HepG2 (cell line): ENCODE results near the gene WWC1. TPM values are rescaled to one million over a fixed set of nuclear protein-coding genes. Genes with fewer than 3 reads are reported as not detected.
A peak's percentile ranks its signal among the peaks of the same experiment; 100 is the strongest.

ENCODE experiments used
- ATAC-seq: fragments of 200-7000 bp; cut with Tn5 transposase; 3 replicates; pipeline ENCODE4 v1.9.1; 2020; ENCODE audit warnings: mild to moderate bottlenecking, moderate library complexity
- BruUV-seq: library from RNA; stranded (reverse); fragments of 400-500 nt; replicated peaks from 2 replicates; lab custom pipeline; 2021; lab: Mats Ljungman, UMichigan
- CTCF ChIA-PET: fragments of 300-600 bp; formaldehyde crosslinking; extraction: SDS; loops from one replicate; lab custom pipeline; 2021; ENCODE audit warnings: low total read pairs, inconsistent platforms, low intra/inter-chr PET ratio; lab: Yijun Ruan, JAX
- POLR2A ChIA-PET: fragments of 350-600 bp; sonication (Branson Sonifier 250); formaldehyde crosslinking; loops from one replicate; lab custom pipeline; 2020; ENCODE audit warnings: antibody characterized with exemption, inconsistent platforms; lab: Yijun Ruan, JAX
- DNase-seq: peaks from one replicate; pipeline ENCODE4 v3.0.0-alpha.2; 2015; ENCODE audit warnings: low spot score
- FAIRE-seq: peaks from 3 replicates; lab custom pipeline; 2011; peaks lifted over from hg19 to GRCh38; lab: Jason Lieb, UNC
- H2AFZ ChIP-seq: one replicate; pipeline ENCODE4 v1.6.1; 2011; ENCODE audit warnings: low read length, inconsistent platforms
- H3K27ac ChIP-seq: fragments of 300-600 bp; 3 replicates; pipeline ENCODE4 v1.8.0; 2011; ENCODE audit warnings: mixed run types, mild to moderate bottlenecking, mixed read lengths, low read length, inconsistent platforms; ENCODE audit not compliant: insufficient read depth; ENCODE audit errors: extremely low read length
- H3K27me3 ChIP-seq, 2 experiments: fragments of 200-600 bp in 1 of 2; 2 replicates in 1 of 2; 3 replicates in 1 of 2; pipeline versions ENCODE4 v1.6.0 to v1.8.0; 2011; ENCODE audit warnings: low read length in 2 of 2, mild to moderate bottlenecking in 2 of 2, moderate library complexity in 2 of 2, inconsistent platforms in 1 of 2; ENCODE audit not compliant: insufficient read depth in 2 of 2, control insufficient read depth in 1 of 2
- H3K36me3 ChIP-seq, 2 experiments: fragments of 200-600 bp in 1 of 2; replicated peaks in 1 of 2; 2 replicates in 1 of 2; 3 replicates in 1 of 2; pipeline versions ENCODE4 v1.5.1 to v1.8.0; 2011; ENCODE audit warnings: low read length in 2 of 2, inconsistent platforms in 1 of 2; ENCODE audit not compliant: insufficient read depth in 2 of 2, control insufficient read depth in 1 of 2
- H3K4me1 ChIP-seq: 2 replicates; pipeline ENCODE4 v1.5.1; 2012; ENCODE audit warnings: low read length, inconsistent platforms; ENCODE audit not compliant: insufficient read depth
- H3K4me2 ChIP-seq: 2 replicates; pipeline ENCODE4 v1.6.0; 2011; ENCODE audit warnings: low read depth, low read length, inconsistent platforms
- H3K4me3 ChIP-seq, 3 experiments: fragments of 200-600 bp in 1 of 3; sonication (generic), shearing (Covaris generic) in 1 of 3; replicated peaks in 1 of 3; 2 replicates each; pipeline ENCODE4 v1.5.1; 2011 to 2016; ENCODE audit warnings: low read length in 3 of 3, inconsistent platforms in 2 of 3, low read depth in 2 of 3, mild to moderate bottlenecking in 2 of 3, control low read depth in 1 of 3, mixed read lengths in 1 of 3; ENCODE audit not compliant: insufficient read depth in 1 of 3
- H3K79me2 ChIP-seq: one replicate; pipeline ENCODE4 v1.6.1; 2011; ENCODE audit warnings: low read length, inconsistent platforms; ENCODE audit not compliant: insufficient read depth
- H3K9ac ChIP-seq: 2 replicates; pipeline ENCODE4 v1.6.0; 2011; ENCODE audit warnings: mild to moderate bottlenecking, low read depth, low read length, inconsistent platforms; ENCODE audit not compliant: insufficient read depth
- H3K9me3 ChIP-seq: 2 replicates; pipeline ENCODE4 v1.5.1; 2012; ENCODE audit warnings: mild to moderate bottlenecking, low read length
- H4K20me1 ChIP-seq: 2 replicates; pipeline ENCODE4 v1.6.0; 2011; ENCODE audit warnings: inconsistent platforms, mild to moderate bottlenecking, low read length, moderate library complexity; ENCODE audit not compliant: insufficient read depth
- CERS6 ChIP-seq: sonication (generic); formaldehyde crosslinking; IDR thresholded peaks from 2 replicates; pipeline ENCODE4 v1.5.0; 2020; ENCODE audit warnings: missing genetic modification reagents
- DMAP1 ChIP-seq: IDR thresholded peaks from 2 replicates; pipeline ENCODE4 v1.6.1; 2016
- ELK4 ChIP-seq: sonication (generic); formaldehyde crosslinking; IDR thresholded peaks from 2 replicates; pipeline ENCODE4 v1.9.0; 2021; ENCODE audit warnings: missing genetic modification reagents, borderline replicate concordance
- EP300 ChIP-seq, 3 experiments: sonication (generic) in 1 of 3; formaldehyde crosslinking in 1 of 3; IDR thresholded peaks; 2 replicates each; pipeline versions ENCODE4 v1.5.1 to v1.6.1; 2011 to 2020; ENCODE audit warnings: low read depth in 2 of 3, low read length in 2 of 3, borderline replicate concordance in 1 of 3, improper control_type of control experiment in 1 of 3, mild to moderate bottlenecking in 1 of 3, missing genetic modification reagents in 1 of 3, moderate library complexity in 1 of 3
- FOXA3 ChIP-seq: IDR thresholded peaks from 2 replicates; pipeline ENCODE4 v1.6.1; 2016; ENCODE audit warnings: missing genetic modification reagents, missing compliant biosample characterization
- FOXK2 ChIP-seq: fragments of 450-650 bp; IDR thresholded peaks from 2 replicates; pipeline ENCODE4 v1.6.1; 2016
- MLLT10 ChIP-seq: sonication (generic); formaldehyde crosslinking; IDR thresholded peaks from 2 replicates; pipeline ENCODE4 v1.4.0; 2020; ENCODE audit warnings: missing genetic modification reagents
- POLR2G ChIP-seq: fragments of 200-400 bp; formaldehyde crosslinking; IDR thresholded peaks from 2 replicates; pipeline ENCODE4 v1.6.1; 2018; ENCODE audit warnings: mild to moderate bottlenecking, low read depth, low read length, moderate library complexity
- TBX2 ChIP-seq: sonication (generic); formaldehyde crosslinking; IDR thresholded peaks from 2 replicates; pipeline ENCODE4 v1.5.0; 2020; ENCODE audit warnings: missing genetic modification reagents, mild to moderate bottlenecking, borderline replicate concordance
- TEAD3 ChIP-seq: optimal IDR thresholded peaks from 2 replicates; pipeline ENCODE3; 2016; ENCODE audit warnings: borderline replicate concordance
- TOE1 ChIP-seq: sonication (generic); formaldehyde crosslinking; IDR thresholded peaks from 2 replicates; pipeline ENCODE4 v1.4.0; 2020; ENCODE audit warnings: mild to moderate bottlenecking, missing genetic modification reagents
- ZFAT ChIP-seq: sonication (generic); formaldehyde crosslinking; conservative IDR thresholded peaks from 2 replicates; pipeline ENCODE4 v1.8.1; 2023; ENCODE audit warnings: missing genetic modification reagents, inconsistent platforms
- ZFP62 ChIP-seq: sonication (generic); formaldehyde crosslinking; IDR thresholded peaks from 2 replicates; pipeline ENCODE4 v1.4.0; 2020; ENCODE audit warnings: missing genetic modification reagents
- ZNF232 ChIP-seq: sonication (generic); formaldehyde crosslinking; IDR thresholded peaks from 2 replicates; pipeline ENCODE4 v1.4.0; 2020; ENCODE audit warnings: missing genetic modification reagents, borderline replicate concordance
- ZNF468 ChIP-seq: sonication (generic); formaldehyde crosslinking; IDR thresholded peaks from 2 replicates; pipeline ENCODE4 v1.8.0; 2022; ENCODE audit warnings: mild to moderate bottlenecking, moderate library complexity, missing genetic modification reagents
- ZNF530 ChIP-seq: sonication (generic); formaldehyde crosslinking; IDR thresholded peaks from 2 replicates; pipeline ENCODE4 v1.5.0; 2020; ENCODE audit warnings: low read depth, mild to moderate bottlenecking, missing genetic modification reagents
- WGBS: methylation state at CpG from one replicate; pipeline ENCODE4 v1.1.6; 2017; ENCODE audit warnings: low lambda C conversion rate; 5-methylcytosine and 5-hydroxymethylcytosine counted together
- in situ Hi-C: cut with HindIII; loops from 2 replicates; pipeline ENCODE4 v1.10.0; 2017; ENCODE audit warnings: low pct_unique_long_range_greater_than_20kb; ENCODE audit not compliant: extremely low pct_ligation_motif_present
- intact Hi-C: fragments of 100-400 bp; cut with micrococcal nuclease; formaldehyde crosslinking; loops from one replicate; pipeline ENCODE4 v1.10.0; 2022; ENCODE audit not compliant: unreplicated experiment
- polyA plus RNA-seq, 8 experiments: library from polyadenylated mRNA; depleted of rRNA in 3 of 8; stranded (reverse) in 7 of 8; unstranded in 1 of 8; fragments of >200 nt; fragmentation: Illumina TruSeq in 4 of 8; extraction: Trizol in 4 of 8; gene quantifications; 2 replicates each; pipeline versions ENCODE4 v1.2.1 to v1.2.3, GENCODE V29; 2011 to 2016; ENCODE audit warnings: low read depth in 4 of 8, missing spikeins in 1 of 8, mixed read lengths in 1 of 8; ENCODE audit not compliant: insufficient read depth in 1 of 8
- total RNA-seq, 5 experiments: library from RNA; depleted of rRNA; stranded (reverse); fragments of >200 nt; fragmentation: Illumina TruSeq; extraction: Trizol; gene quantifications; 2 replicates each; pipeline ENCODE4 v1.2.3, GENCODE V29; 2016; ENCODE audit warnings: low read depth in 1 of 5
- TF ChIP-seq, protein P1 (sequence below): sonication (generic); formaldehyde crosslinking; IDR thresholded peaks from 2 replicates; pipeline ENCODE4 v1.5.1; 2020; ENCODE audit warnings: missing genetic modification reagents, mild to moderate bottlenecking, borderline replicate concordance
- TF ChIP-seq, protein P2 (sequence below): sonication (generic); formaldehyde crosslinking; IDR thresholded peaks from 2 replicates; pipeline ENCODE4 v1.5.1; 2020; ENCODE audit warnings: mild to moderate bottlenecking, moderate library complexity, missing genetic modification reagents

Gene WWC1
- total and polyA plus RNA-seq, 2 of the 13 experiments (the other 11 are each of a cell fraction or from before 2014, with no cell fraction given): 8.3 to 17.9 TPM

- Histone ChIP-seq H3K27me3 (no peaks in the 10 kb centered on the region), H3K4me3 (peak overlapping the region; percentile 48 to 68 (median 54); a peak in 5 of 6 replicates), H3K79me2 (peaks cover 15% of the 10 kb centered on the region), H3K36me3 (no peaks in the 10 kb centered on the region), H3K9me3 (no peaks in the 10 kb centered on the region), H3K4me1 (peaks cover 68% of the 10 kb centered on the region), H2AFZ (peak overlapping the region; percentile 42), H3K4me2 (peak overlapping the region; percentile 98), H3K9ac (peak overlapping the region; percentile 80), H4K20me1 (no peaks in the 10 kb centered on the region), H3K27ac (peak overlapping the region; percentile 87)
- BruUV-seq: no TSS peak
- POLR2A ChIA-PET: interaction anchor here (0.6 to 4.2 kb wide), 9 partner anchors 13 to 46 kb away, joined by 3 to 44 read pairs (median 6); partner anchors contain the start of gene WWC1
- CTCF ChIA-PET: no interaction called here
- 0% methylated on average over 3 of the region's 9 CpGs for WGBS
- in situ Hi-C loops: no loop called here
- DNase-seq (peak; percentile 86), ATAC-seq (peak; percentile 73), FAIRE-seq (peak; percentile 93)
- intact Hi-C loops: no loop called here
- no peak for TF ChIP-seq FOXK2
- TF ChIP-seq, protein P1, sequence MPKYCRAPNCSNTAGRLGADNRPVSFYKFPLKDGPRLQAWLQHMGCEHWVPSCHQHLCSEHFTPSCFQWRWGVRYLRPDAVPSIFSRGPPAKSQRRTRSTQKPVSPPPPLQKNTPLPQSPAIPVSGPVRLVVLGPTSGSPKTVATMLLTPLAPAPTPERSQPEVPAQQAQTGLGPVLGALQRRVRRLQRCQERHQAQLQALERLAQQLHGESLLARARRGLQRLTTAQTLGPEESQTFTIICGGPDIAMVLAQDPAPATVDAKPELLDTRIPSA (CRISPR knock-in tag): no peak
- peak in 1 of 2 experiments; percentile 81; a peak in 2 of 4 replicates for TF ChIP-seq EP300 (IDR thresholded peaks at IDR 0.05; ENCODE audit: low read depth in 2 of 2, low read length in 2 of 2)
- peak; percentile 49; the same call in 1 of the 2 replicates for TF ChIP-seq EP300 (CRISPR knock-in tag; IDR thresholded peaks at IDR 0.05; ENCODE audit: borderline replicate concordance)
- TF ChIP-seq TOE1 (CRISPR knock-in tag): no peak
- TF ChIP-seq MLLT10 (CRISPR knock-in tag): no peak
- TF ChIP-seq TEAD3 (CRISPR knock-in tag): peak; percentile 7
- TF ChIP-seq DMAP1 (CRISPR knock-in tag): no peak
- TF ChIP-seq ELK4 (CRISPR knock-in tag): no peak
- TF ChIP-seq ZFP62 (CRISPR knock-in tag): no peak
- peak; percentile 57 for TF ChIP-seq FOXA3 (CRISPR knock-in tag)
- TF ChIP-seq ZNF232 (CRISPR knock-in tag): no peak
- TF ChIP-seq CERS6 (CRISPR knock-in tag): no peak
- no peak for TF ChIP-seq ZNF468 (CRISPR knock-in tag)
- TF ChIP-seq POLR2G: no peak
- TF ChIP-seq TBX2 (CRISPR knock-in tag): no peak
- TF ChIP-seq ZFAT: no peak
- TF ChIP-seq ZNF530 (CRISPR knock-in tag): no peak
- TF ChIP-seq, protein P2, sequence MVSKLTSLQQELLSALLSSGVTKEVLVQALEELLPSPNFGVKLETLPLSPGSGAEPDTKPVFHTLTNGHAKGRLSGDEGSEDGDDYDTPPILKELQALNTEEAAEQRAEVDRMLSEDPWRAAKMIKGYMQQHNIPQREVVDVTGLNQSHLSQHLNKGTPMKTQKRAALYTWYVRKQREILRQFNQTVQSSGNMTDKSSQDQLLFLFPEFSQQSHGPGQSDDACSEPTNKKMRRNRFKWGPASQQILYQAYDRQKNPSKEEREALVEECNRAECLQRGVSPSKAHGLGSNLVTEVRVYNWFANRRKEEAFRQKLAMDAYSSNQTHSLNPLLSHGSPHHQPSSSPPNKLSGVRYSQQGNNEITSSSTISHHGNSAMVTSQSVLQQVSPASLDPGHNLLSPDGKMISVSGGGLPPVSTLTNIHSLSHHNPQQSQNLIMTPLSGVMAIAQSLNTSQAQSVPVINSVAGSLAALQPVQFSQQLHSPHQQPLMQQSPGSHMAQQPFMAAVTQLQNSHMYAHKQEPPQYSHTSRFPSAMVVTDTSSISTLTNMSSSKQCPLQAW (CRISPR knock-in tag): peak; percentile 42; the same call in 1 of the 2 replicates
Measured at GRCh38 chr5:168316139-168316578, 24.7 kb downstream of the WWC1 start.
